Endothelial cell of umbilical vein (primary cell): ENCODE results near the gene KIF5C. TPM values are rescaled to one million over a fixed set of nuclear protein-coding genes. Genes with fewer than 3 reads are reported as not detected.

Source experiments
- BruUV-seq: library from RNA; stranded (reverse); fragments of 400-500 nt; replicated peaks from 2 replicates; lab custom pipeline; 2021; lab: Mats Ljungman, UMichigan
- CTCF ChIA-PET: fragments of 300-600, 350-600 bp; sonication (Branson Sonifier 250); formaldehyde crosslinking; loops from one replicate; lab custom pipeline; 2021; ENCODE audit warnings: antibody characterized with exemption, inconsistent platforms; lab: Charles Lee
- POLR2A ChIA-PET: fragments of 300-600, 350-600 bp; sonication (Branson Sonifier 250); formaldehyde crosslinking; loops from one replicate; lab custom pipeline; 2021; ENCODE audit warnings: antibody characterized with exemption, inconsistent platforms; lab: Charles Lee
- DNase-seq: peaks from one replicate; pipeline ENCODE4 v3.0.0-alpha.2; 2011; ENCODE audit warnings: low read depth, low spot score
- FAIRE-seq: peaks from 2 replicates; lab custom pipeline; 2011; peaks lifted over from hg19 to GRCh38; lab: Jason Lieb, UNC
- H2AFZ ChIP-seq: 2 replicates; pipeline ENCODE4 v1.6.0; 2012; ENCODE audit warnings: low read depth, low read length, control low read depth, inconsistent platforms
- H3K27ac ChIP-seq: 2 replicates; pipeline ENCODE4 v1.5.1; 2011; ENCODE audit warnings: low read depth, mild to moderate bottlenecking, control low read depth, low read length, moderate library complexity; ENCODE audit not compliant: insufficient read depth
- H3K27me3 ChIP-seq, 2 experiments: 2 replicates each; pipeline versions ENCODE4 v1.6.0 to v1.6.1; 2011; ENCODE audit warnings: low read length in 2 of 2, mixed read lengths in 1 of 2; ENCODE audit not compliant: control insufficient read depth in 2 of 2, insufficient read depth in 2 of 2
- H3K36me3 ChIP-seq, 2 experiments: 2 replicates in 1 of 2; 3 replicates in 1 of 2; pipeline ENCODE4 v1.5.1; 2011; ENCODE audit warnings: low read length in 2 of 2, mild to moderate bottlenecking in 1 of 2, moderate library complexity in 1 of 2; ENCODE audit not compliant: control insufficient read depth in 2 of 2, insufficient read depth in 2 of 2; ENCODE audit errors: extremely low read depth in 1 of 2
- H3K4me1 ChIP-seq: 3 replicates; pipeline ENCODE4 v1.5.1; 2011; ENCODE audit warnings: mild to moderate bottlenecking, low read length; ENCODE audit not compliant: control insufficient read depth, insufficient read depth; ENCODE audit errors: extremely low read depth
- H3K4me2 ChIP-seq: 2 replicates; pipeline ENCODE4 v1.6.1; 2011; ENCODE audit warnings: low read length, control low read depth, mixed read lengths; ENCODE audit not compliant: insufficient read depth
- H3K4me3 ChIP-seq, 3 experiments: fragments of 200-600 bp in 1 of 3; sonication (generic), shearing (Covaris generic) in 1 of 3; replicated peaks in 1 of 3; 2 replicates each; pipeline ENCODE4 v1.5.1; 2011 to 2016; ENCODE audit warnings: control low read depth in 3 of 3, low read length in 3 of 3, mild to moderate bottlenecking in 2 of 3, inconsistent platforms in 1 of 3, low read depth in 1 of 3, moderate library complexity in 1 of 3; ENCODE audit not compliant: insufficient read depth in 1 of 3
- H3K79me2 ChIP-seq: 2 replicates; pipeline ENCODE4 v1.6.0; 2012; ENCODE audit warnings: low read length, inconsistent platforms; ENCODE audit not compliant: control insufficient read depth, insufficient read depth
- H3K9ac ChIP-seq: replicated peaks from 2 replicates; pipeline ENCODE3; 2011; ENCODE audit warnings: low read length, control low read depth; ENCODE audit not compliant: insufficient read depth; ENCODE audit errors: extremely low read depth
- H3K9me1 ChIP-seq: replicated peaks from 3 replicates; pipeline ENCODE4 v1.6.0; 2011; ENCODE audit warnings: mild to moderate bottlenecking, low read length; ENCODE audit not compliant: control insufficient read depth, insufficient read depth; ENCODE audit errors: extremely low read depth
- H3K9me3 ChIP-seq: replicated peaks from 2 replicates; pipeline ENCODE4 v1.5.1; 2012; ENCODE audit warnings: low read length, inconsistent platforms; ENCODE audit not compliant: control insufficient read depth, insufficient read depth
- H4K20me1 ChIP-seq: replicated peaks from 2 replicates; pipeline ENCODE3; 2011; ENCODE audit warnings: mild to moderate bottlenecking, low read length; ENCODE audit not compliant: control insufficient read depth, insufficient read depth; ENCODE audit errors: extremely low read depth
- FOS ChIP-seq: IDR thresholded peaks from 2 replicates; pipeline ENCODE4 v1.6.1; 2011; ENCODE audit warnings: mild to moderate bottlenecking, low read length, moderate library complexity, borderline replicate concordance; ENCODE audit not compliant: insufficient read depth
- GATA2 ChIP-seq: IDR thresholded peaks from 2 replicates; pipeline ENCODE4 v1.7.0; 2011; ENCODE audit warnings: low read depth, mild to moderate bottlenecking, moderate library complexity, mixed read lengths, low read length; ENCODE audit not compliant: insufficient read length, insufficient read depth
- JUN ChIP-seq: IDR thresholded peaks from 2 replicates; pipeline ENCODE4 v1.6.1; 2011; ENCODE audit warnings: borderline replicate concordance, low read depth; ENCODE audit not compliant: insufficient read length, insufficient read depth
- MAX ChIP-seq: IDR thresholded peaks from 2 replicates; pipeline ENCODE4 v1.6.1; 2011; ENCODE audit not compliant: insufficient read depth, insufficient read length
- dilution Hi-C: fragments of 300-500 bp; cut with MboI; formaldehyde crosslinking; loops from one replicate; pipeline ENCODE4 v1.15.0; 2019; ENCODE audit warnings: low sequenced_read_pairs; ENCODE audit not compliant: extremely low pct_ligation_motif_present
- intact Hi-C: fragments of 100-400 bp; cut with micrococcal nuclease; formaldehyde crosslinking; loops from one replicate; pipeline ENCODE4 v1.10.0; 2022
- polyA plus RNA-seq, 4 experiments: library from polyadenylated mRNA; depleted of rRNA in 3 of 4; stranded (reverse) in 3 of 4; unstranded in 1 of 4; fragments of >200 nt; gene quantifications; 2 replicates each; pipeline versions ENCODE4 v1.2.1 to v1.2.3, GENCODE V29; 2011 to 2012; ENCODE audit warnings: missing spikeins in 1 of 4
- total RNA-seq: library from RNA; stranded (reverse); gene quantifications from 2 replicates; pipeline ENCODE4 v1.2.3, GENCODE V29; 2021

KIF5C gene
- total and polyA plus RNA-seq, 2 donors (not counting 3 experiments of a cell fraction or from before 2014, with no cell fraction given) = 0.01 to 0.55 TPM

- ChIA-PET POLR2A (no interaction called here), CTCF (interaction anchor here (1.5 kb wide), 2 partner anchors 12 to 48 kb away, joined by 3 to 4 read pairs; no protein-coding TSS in a partner anchor)
These were observed 189.4 kb downstream of the KIF5C start for GRCh38 chr2:149064365-149064841.

GRCh38 chr2:149064856-149065630, 190.0 kb downstream of the KIF5C start:
- Histone ChIP-seq H3K27me3 (no peaks in the 10 kb centered on the region), H3K36me3 (no peaks in the 10 kb centered on the region), H2AFZ (peak overlapping the region; percentile 9), H3K4me3 (no peak overlapping the region), H4K20me1 (no peaks in the 10 kb centered on the region), H3K9me1 (no peaks in the 10 kb centered on the region), H3K9me3 (no peaks in the 10 kb centered on the region), H3K4me1 (peaks cover 11% of the 10 kb centered on the region), H3K9ac (no peak overlapping the region), H3K27ac (peak overlapping the region; percentile 12), H3K4me2 (no peak overlapping the region), H3K79me2 (no peaks in the 10 kb centered on the region)
- intact Hi-C loops = no loop called here
- TF ChIP-seq JUN = no peak
- TF ChIP-seq GATA2 = peak; percentile 26
- CTCF ChIA-PET = interaction anchor here (1.5 kb wide), 1 partner anchor 12 kb away, joined by 4 read pairs; no protein-coding TSS in a partner anchor
- no TSS peak for BruUV-seq
- dilution Hi-C loops = no loop called here
- FAIRE-seq (no peak), DNase-seq (no peak)
- POLR2A ChIA-PET = no interaction called here

More at GRCh38 chr2:149064365-149064841, 189.4 kb downstream of the KIF5C start:
- peak; percentile 46 for TF ChIP-seq GATA2
- no peak for TF ChIP-seq MAX
- no peak for TF ChIP-seq FOS
- Histone ChIP-seq H3K4me2 (no peak overlapping the region), H3K4me1 (peaks cover 9% of the 10 kb centered on the region), H3K9me3 (no peaks in the 10 kb centered on the region), H3K36me3 (no peaks in the 10 kb centered on the region), H3K4me3 (no peak overlapping the region), H3K9me1 (no peaks in the 10 kb centered on the region), H3K79me2 (no peaks in the 10 kb centered on the region), H3K9ac (no peak overlapping the region), H3K27me3 (no peaks in the 10 kb centered on the region), H2AFZ (peak overlapping the region; percentile 8), H3K27ac (peak overlapping the region; percentile 12), H4K20me1 (no peaks in the 10 kb centered on the region)
- DNase-seq (peak; percentile 40), FAIRE-seq (peak; percentile 77)
- dilution Hi-C loops (no loop called here), intact Hi-C loops (no loop called here)
- no TSS peak for BruUV-seq
